Natural killer cell (primary cell): ENCODE measurements around the gene MRPL48. TPM values are rescaled to one million over a fixed set of nuclear protein-coding genes. Genes with fewer than 3 reads are reported as not detected.

ENCODE experiments used
- ATAC-seq, 3 donors: fragments of 150-1000 bp in 2 of 3; fragments of 200-7000 bp in 1 of 3; cut with Tn5 transposase; 1 replicate in 1 of 3; 2 replicates in 2 of 3; pipeline ENCODE4 v1.10.0; 2021; ENCODE audit warnings: mild to moderate bottlenecking in 2 of 3, moderate library complexity in 2 of 3
- DNase-seq, 2 donors: peaks; one replicate each; pipeline versions ENCODE4 v3.0.0 to v3.0.0-alpha.2; 2013 to 2021; ENCODE audit warnings: mixed read lengths in 1 of 2
- H3K27ac ChIP-seq: one replicate; pipeline ENCODE4 v1.5.1; 2013; ENCODE audit warnings: mild to moderate bottlenecking, low read length
- H3K27me3 ChIP-seq: one replicate; pipeline ENCODE4 v1.6.1; 2013; ENCODE audit warnings: low read length; ENCODE audit not compliant: control insufficient read depth, insufficient read depth
- H3K36me3 ChIP-seq: one replicate; pipeline ENCODE4 v1.6.1; 2013; ENCODE audit warnings: low read length; ENCODE audit not compliant: control insufficient read depth, insufficient read depth
- H3K4me1 ChIP-seq: one replicate; pipeline ENCODE4 v1.6.1; 2013; ENCODE audit warnings: low read length; ENCODE audit not compliant: control insufficient read depth, insufficient read depth
- H3K4me3 ChIP-seq: one replicate; pipeline ENCODE4 v1.5.1; 2013; ENCODE audit warnings: low read length
- H3K9me3 ChIP-seq: one replicate; pipeline ENCODE4 v1.6.1; 2013; ENCODE audit warnings: low read length; ENCODE audit not compliant: control insufficient read depth, insufficient read depth
- H3K27ac Mint-ChIP-seq, 2 donors: one replicate each; pipeline ENCODE4 v1.8.0; 2022; ENCODE audit warnings: mild to moderate bottlenecking in 2 of 2, mixed read lengths in 2 of 2, moderate library complexity in 1 of 2
- H3K27me3 Mint-ChIP-seq, 2 donors: one replicate each; pipeline ENCODE4 v1.8.0; 2022; ENCODE audit warnings: low read depth in 2 of 2, mixed read lengths in 2 of 2
- H3K36me3 Mint-ChIP-seq: one replicate; pipeline ENCODE4 v1.8.0; 2022; ENCODE audit warnings: mixed read lengths
- H3K4me1 Mint-ChIP-seq, 2 donors: one replicate each; pipeline ENCODE4 v1.8.0; 2022; ENCODE audit warnings: mixed read lengths in 2 of 2
- H3K4me3 Mint-ChIP-seq: one replicate; pipeline ENCODE4 v1.8.0; 2022; ENCODE audit warnings: mild to moderate bottlenecking, moderate library complexity, mixed read lengths
- H3K9me3 Mint-ChIP-seq, 2 donors: one replicate each; pipeline ENCODE4 v1.8.0; 2022; ENCODE audit warnings: mixed read lengths in 2 of 2
- WGBS: methylation state at CpG from one replicate; pipeline ENCODE4 v1.1.7; 2013; ENCODE audit warnings: missing lambda C conversion rate; ENCODE audit not compliant: insufficient coverage; 5-methylcytosine and 5-hydroxymethylcytosine counted together
- intact Hi-C: fragments of 100-400 bp; cut with micrococcal nuclease; formaldehyde crosslinking; loops from one replicate; pipeline ENCODE4 v1.14.2; 2022
- total RNA-seq, 4 donors: library from RNA; stranded (reverse); fragments of 120-200 nt in 1 of 4; gene quantifications; one replicate each; pipeline versions ENCODE4 v1.2.3 to v1.2.4, GENCODE V29; 2013 to 2022
- TF ChIP-seq, protein P1 (sequence below): fragments of 200-600 bp; IDR thresholded peaks from one replicate; pipeline ENCODE4 v1.8.0; 2022; ENCODE audit warnings: antibody characterized with exemption

MRPL48 gene
- total RNA-seq, 3 donors from 2014 or later (not counting 1 experiment from before 2014, with no cell fraction given), result 19.5 to 24.9 (median 21.2) TPM

- no peaks in the 10 kb centered on the region for H3K27me3 Mint-ChIP-seq
- H3K36me3 Mint-ChIP-seq, result no peaks in the 10 kb centered on the region
- no peak for DNase-seq
- H3K9me3 ChIP-seq, result no peaks in the 10 kb centered on the region
- H3K36me3 ChIP-seq, result no peaks in the 10 kb centered on the region
- intact Hi-C loops, result no loop called here
- no peak overlapping the region for H3K27ac ChIP-seq
- H3K27ac Mint-ChIP-seq, result no peak overlapping the region
- ATAC-seq, result no peak
- TF ChIP-seq, protein P1, sequence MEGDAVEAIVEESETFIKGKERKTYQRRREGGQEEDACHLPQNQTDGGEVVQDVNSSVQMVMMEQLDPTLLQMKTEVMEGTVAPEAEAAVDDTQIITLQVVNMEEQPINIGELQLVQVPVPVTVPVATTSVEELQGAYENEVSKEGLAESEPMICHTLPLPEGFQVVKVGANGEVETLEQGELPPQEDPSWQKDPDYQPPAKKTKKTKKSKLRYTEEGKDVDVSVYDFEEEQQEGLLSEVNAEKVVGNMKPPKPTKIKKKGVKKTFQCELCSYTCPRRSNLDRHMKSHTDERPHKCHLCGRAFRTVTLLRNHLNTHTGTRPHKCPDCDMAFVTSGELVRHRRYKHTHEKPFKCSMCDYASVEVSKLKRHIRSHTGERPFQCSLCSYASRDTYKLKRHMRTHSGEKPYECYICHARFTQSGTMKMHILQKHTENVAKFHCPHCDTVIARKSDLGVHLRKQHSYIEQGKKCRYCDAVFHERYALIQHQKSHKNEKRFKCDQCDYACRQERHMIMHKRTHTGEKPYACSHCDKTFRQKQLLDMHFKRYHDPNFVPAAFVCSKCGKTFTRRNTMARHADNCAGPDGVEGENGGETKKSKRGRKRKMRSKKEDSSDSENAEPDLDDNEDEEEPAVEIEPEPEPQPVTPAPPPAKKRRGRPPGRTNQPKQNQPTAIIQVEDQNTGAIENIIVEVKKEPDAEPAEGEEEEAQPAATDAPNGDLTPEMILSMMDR, result no peak
- no peak overlapping the region for H3K4me3 ChIP-seq
- H3K9me3 Mint-ChIP-seq, result no peaks in the 10 kb centered on the region
- no peaks in the 10 kb centered on the region for H3K27me3 ChIP-seq
- peaks cover 30 to 45% of the 10 kb centered on the region in 2 donors for H3K4me1 Mint-ChIP-seq
- WGBS, result 100% methylated on average over 3 of the region's 5 CpGs
- no peak overlapping the region for H3K4me3 Mint-ChIP-seq
- peaks cover 12% of the 10 kb centered on the region for H3K4me1 ChIP-seq
These were observed 30.1 kb upstream of the MRPL48 start for GRCh38 chr11:73757598-73757997.

- TF ChIP-seq, protein P1, result no peak
- H3K4me1 Mint-ChIP-seq, result peaks cover 30 to 44% of the 10 kb centered on the region in 2 donors
These were observed 29.2 kb upstream of the MRPL48 start for GRCh38 chr11:73758451-73758850.

DNA sequence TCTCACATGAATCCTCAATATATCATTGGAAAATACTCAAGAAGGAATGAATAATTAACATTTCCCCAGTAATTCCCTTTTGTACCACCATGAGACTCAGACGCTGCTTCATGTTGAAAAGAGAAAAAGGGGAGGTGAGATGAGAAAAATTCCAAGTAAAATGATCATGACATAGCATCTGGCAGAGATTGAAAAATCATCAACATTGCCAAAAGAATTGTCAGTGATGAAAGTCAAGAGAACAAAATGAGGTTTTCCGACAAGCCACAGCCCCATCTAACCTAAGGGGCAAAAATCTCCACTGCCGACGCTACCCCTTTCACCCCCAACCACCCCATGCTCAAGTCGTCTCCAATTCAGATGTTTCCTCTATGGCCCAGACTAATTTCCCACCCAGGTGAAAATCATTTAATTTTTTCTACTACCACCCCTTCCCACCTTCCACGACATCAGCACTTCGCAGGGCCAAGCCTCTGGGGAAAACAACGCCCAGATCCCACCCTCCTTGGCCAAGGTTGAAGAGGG lies 28.0 kb upstream of the MRPL48 start:
- WGBS, result 8% methylated on average over 8 of the region's 8 CpGs
- no peaks in the 10 kb centered on the region for H3K27me3 ChIP-seq

More at GRCh38 chr11:73758451-73758850, 29.2 kb upstream of the MRPL48 start:
- Mint-ChIP-seq H3K27ac (no peak overlapping the region), H3K4me3 (peak overlapping the region; percentile 84), H3K9me3 (no peaks in the 10 kb centered on the region), H3K27me3 (no peaks in the 10 kb centered on the region), H3K36me3 (no peaks in the 10 kb centered on the region)
- Histone ChIP-seq H3K27ac (no peak overlapping the region), H3K4me1 (peaks cover 11% of the 10 kb centered on the region), H3K4me3 (no peak overlapping the region), H3K36me3 (no peaks in the 10 kb centered on the region), H3K9me3 (no peaks in the 10 kb centered on the region), H3K27me3 (no peaks in the 10 kb centered on the region)
- intact Hi-C loops, result no loop called here
- WGBS, result no CpG with 5 or more reads among the region's 1 CpG
- DNase-seq, result no peak
- ATAC-seq, result no peak

More for the DNA sequence above, 28.0 kb upstream of the MRPL48 start:
- Histone ChIP-seq H3K4me1 (peaks cover 11% of the 10 kb centered on the region), H3K4me3 (peak overlapping the region; percentile 99), H3K36me3 (no peaks in the 10 kb centered on the region), H3K9me3 (no peaks in the 10 kb centered on the region), H3K27ac (no peak overlapping the region)
- DNase-seq (peak in 1 of 2 donors; percentile 28), ATAC-seq (no peak)
- peaks cover 19 to 36% of the 10 kb centered on the region in 2 donors for H3K4me1 Mint-ChIP-seq
- TF ChIP-seq, protein P1, result no peak
- H3K27ac Mint-ChIP-seq, result peak overlapping the region; percentile 82 to 95
- no peaks in the 10 kb centered on the region for H3K9me3 Mint-ChIP-seq
- peak overlapping the region; percentile 84 for H3K4me3 Mint-ChIP-seq
- intact Hi-C loops, result loop anchor here (2.0 kb wide), 1 partner anchor 117 kb away; the partner anchor contains the start of genes COA4 and PAAF1
- no peaks in the 10 kb centered on the region for H3K27me3 Mint-ChIP-seq
- H3K36me3 Mint-ChIP-seq, result no peaks in the 10 kb centered on the region
